GM19193 (cell line): ENCODE data around the gene GSG1.

Experiments used
- POLR2A ChIP-seq: IDR thresholded peaks from 4 replicates; pipeline ENCODE4 v1.6.1; 2011; ENCODE audit not compliant: insufficient read depth, insufficient read length; ENCODE audit errors: extremely low read depth

The GSG1 gene

GRCh38 chr12:13128291-13128965 lies 25.0 kb upstream of the GSG1 start:
- TF ChIP-seq POLR2A, result no peak

DNA sequence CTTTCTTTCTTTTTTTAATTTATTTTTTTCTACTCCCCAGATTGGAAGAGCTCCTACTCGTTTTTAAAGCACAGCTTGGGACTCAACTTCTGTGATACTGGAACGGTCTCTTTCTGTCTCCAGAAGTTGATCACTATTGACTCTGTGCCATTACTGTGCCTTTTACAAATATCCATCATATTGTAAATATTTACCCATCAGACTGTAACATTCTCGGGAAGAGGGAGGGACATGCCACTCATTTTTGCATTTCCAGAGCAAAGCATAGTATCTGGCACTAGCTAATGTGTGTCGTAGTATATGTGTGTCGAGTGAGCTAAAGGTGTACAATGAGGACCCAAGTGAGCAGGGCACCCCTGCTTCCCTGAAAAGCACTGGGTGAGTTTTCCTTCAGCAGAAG lies 24.0 kb upstream of the GSG1 start:
- no peak for TF ChIP-seq POLR2A

GRCh38 chr12:13126494-13126893 lies 23.0 kb upstream of the GSG1 start:
- TF ChIP-seq POLR2A, result no peak

DNA sequence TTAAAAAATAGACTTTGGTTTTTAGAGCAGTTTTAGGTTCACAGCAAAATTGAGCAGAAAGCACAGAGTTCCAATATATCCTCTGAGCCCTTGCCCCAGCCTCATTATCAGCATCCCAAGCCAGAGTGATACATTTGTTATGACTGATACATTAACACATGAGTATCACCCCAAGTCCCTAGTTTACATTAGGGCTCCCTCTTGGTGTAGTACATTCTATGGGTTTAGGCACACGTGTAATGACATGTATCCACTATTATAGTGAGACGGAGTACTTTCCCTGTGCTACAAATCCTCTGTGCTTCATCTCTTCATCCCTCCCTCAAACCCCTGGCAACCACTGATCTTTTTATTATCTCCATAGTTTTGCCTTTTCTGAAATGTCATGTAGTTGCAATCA lies 22.5 kb upstream of the GSG1 start:
- no peak for TF ChIP-seq POLR2A

GRCh38 chr12:13124656-13125505 lies 21.4 kb upstream of the GSG1 start:
- TF ChIP-seq POLR2A, result no peak

DNA sequence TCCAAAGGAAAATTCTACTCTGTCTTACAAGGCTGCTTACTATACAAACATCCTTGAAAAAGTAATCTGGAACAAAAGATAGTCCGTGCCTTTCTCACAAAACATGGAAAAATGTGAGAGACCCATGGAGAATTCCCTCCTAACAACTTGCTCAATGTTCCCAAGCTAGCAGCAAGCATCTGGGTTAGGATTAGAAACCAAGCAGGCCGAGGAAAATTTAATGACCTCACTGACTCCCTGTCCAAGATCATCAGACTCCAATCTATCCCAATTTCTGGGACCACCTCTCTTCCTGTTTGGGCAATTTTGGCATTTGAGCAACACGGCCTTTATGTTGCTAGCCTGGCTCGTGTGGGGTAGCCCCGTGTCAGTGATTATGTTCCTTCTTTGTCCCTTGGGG lies 18.1 kb upstream of the GSG1 start:
- no peak for TF ChIP-seq POLR2A

- no peak for TF ChIP-seq POLR2A
Measured at GRCh38 chr12:13120413-13120812, 16.9 kb upstream of the GSG1 start.

DNA sequence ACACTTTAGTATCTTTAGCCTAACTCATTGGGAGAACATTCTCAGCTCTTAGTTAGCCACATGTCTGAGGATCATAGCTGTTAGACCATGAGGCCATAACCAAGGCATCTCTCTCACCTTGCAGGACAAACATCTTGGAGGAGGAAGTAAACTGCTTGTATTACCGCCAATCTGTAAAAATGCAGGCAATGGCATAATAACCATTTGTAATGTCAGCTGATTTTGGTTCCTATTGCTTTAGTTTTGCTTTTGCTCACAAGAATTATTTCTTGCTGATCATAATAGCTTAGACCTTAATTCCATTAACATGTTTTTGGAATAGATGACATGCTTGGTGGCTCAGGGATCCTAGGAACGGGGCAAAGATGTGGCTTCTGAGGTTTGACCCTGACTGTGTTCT lies 16.4 kb upstream of the GSG1 start:
- no peak for TF ChIP-seq POLR2A

GRCh38 chr12:13117029-13117428 lies 13.6 kb upstream of the GSG1 start:
- TF ChIP-seq POLR2A, result no peak

GRCh38 chr12:13116259-13116658 lies 12.8 kb upstream of the GSG1 start:
- no peak for TF ChIP-seq POLR2A

GRCh38 chr12:13114251-13115052 lies 11.0 kb upstream of the GSG1 start:
- TF ChIP-seq POLR2A, result no peak

DNA sequence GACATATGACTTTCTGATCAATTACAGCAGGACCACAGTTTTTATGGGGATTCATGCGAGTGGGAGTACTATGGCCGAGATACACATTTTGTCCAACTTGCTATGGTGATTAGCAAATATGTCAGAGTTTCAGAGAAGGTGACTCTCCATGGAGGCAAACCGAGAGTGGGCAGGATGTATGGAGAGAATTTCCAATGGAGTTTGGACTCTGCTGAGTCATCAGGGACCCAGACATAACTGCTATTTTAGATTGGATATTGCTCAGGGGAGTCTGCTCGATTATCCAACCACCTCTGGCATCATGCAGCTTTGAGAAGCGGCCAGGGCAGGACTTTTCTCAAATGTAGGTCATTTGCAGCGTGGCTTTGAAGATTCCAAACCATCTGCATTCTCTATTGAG lies 9.5 kb upstream of the GSG1 start:
- no peak for TF ChIP-seq POLR2A

GRCh38 chr12:13106666-13107065 lies 3.2 kb upstream of the GSG1 start:
- TF ChIP-seq POLR2A, result no peak

DNA sequence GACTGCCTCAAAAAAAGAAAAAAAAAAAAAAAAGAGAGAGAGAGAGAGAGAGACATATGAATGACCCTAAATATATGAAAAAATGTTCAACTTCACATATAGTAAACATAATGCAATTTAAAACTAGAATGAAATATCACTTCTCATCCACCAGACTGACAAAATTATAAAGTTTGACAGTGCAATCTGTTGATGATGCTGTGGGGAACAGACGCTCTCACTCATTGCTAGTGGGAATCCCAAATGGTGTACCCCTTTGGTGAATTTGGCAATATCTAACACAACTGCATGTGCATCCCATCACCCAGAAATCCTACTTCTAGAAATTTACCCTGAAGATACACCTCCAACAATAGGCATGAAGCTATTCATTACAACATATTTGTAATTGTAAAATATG lies 2.3 kb upstream of the GSG1 start:
- no peak for TF ChIP-seq POLR2A

DNA sequence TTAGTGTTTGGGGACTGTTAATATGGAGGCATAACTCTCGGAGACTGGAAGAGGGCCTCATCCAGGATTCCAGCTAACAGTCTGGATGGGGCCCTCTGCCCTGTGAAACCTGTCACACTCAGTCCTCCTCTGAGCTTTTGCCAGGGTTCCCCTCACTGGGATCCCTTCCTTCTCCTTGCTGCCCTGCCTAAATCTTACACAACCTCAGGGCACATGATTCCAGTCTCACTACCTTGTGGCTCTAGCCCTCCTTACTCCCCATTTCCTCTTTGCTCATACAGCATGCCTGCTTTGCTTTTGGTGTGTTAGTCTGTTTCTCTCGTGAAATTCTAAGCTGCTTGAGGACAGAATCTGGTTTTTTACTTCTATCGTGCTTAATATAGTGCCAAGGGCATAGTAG lies 942 bp upstream of the GSG1 start:
- no peak for TF ChIP-seq POLR2A
